ENCODE results near the gene LRCH4.

GRCh38 chr7:100546926-100547800 is 38.8 kb downstream of the LRCH4 start:
- TF ChIP-seq, protein P1, sequence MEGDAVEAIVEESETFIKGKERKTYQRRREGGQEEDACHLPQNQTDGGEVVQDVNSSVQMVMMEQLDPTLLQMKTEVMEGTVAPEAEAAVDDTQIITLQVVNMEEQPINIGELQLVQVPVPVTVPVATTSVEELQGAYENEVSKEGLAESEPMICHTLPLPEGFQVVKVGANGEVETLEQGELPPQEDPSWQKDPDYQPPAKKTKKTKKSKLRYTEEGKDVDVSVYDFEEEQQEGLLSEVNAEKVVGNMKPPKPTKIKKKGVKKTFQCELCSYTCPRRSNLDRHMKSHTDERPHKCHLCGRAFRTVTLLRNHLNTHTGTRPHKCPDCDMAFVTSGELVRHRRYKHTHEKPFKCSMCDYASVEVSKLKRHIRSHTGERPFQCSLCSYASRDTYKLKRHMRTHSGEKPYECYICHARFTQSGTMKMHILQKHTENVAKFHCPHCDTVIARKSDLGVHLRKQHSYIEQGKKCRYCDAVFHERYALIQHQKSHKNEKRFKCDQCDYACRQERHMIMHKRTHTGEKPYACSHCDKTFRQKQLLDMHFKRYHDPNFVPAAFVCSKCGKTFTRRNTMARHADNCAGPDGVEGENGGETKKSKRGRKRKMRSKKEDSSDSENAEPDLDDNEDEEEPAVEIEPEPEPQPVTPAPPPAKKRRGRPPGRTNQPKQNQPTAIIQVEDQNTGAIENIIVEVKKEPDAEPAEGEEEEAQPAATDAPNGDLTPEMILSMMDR (IDR thresholded peaks at IDR 0.05; ENCODE audit: low read depth, low read length), result no peak
- TF ChIP-seq MAX (IDR thresholded peaks at IDR 0.05; ENCODE audit: low read depth, low read length) (no peak), POLR2A (IDR thresholded peaks at IDR 0.05; ENCODE audit: extremely low read depth, insufficient read length) (no peak), MYC (IDR thresholded peaks at IDR 0.05; ENCODE audit: low read depth, low read length) (no peak)
